Hematopoietic multipotent progenitor cell treated with erythropoietin and hydrocortisone succinate and interleukin-3 and kit ligand, for 4 days (in vitro differentiated cells): ENCODE measurements around the gene ST6GALNAC5.
"Not testable (repeated sequence)": the region's sequence is repeated elsewhere in the genome, so short reads cannot be mapped to it uniquely, and the experiment has no call there.

Experiments
- DNase-seq: peaks from one replicate; pipeline ENCODE4 v3.0.0-alpha.2; 2015

The ST6GALNAC5 gene

DNA sequence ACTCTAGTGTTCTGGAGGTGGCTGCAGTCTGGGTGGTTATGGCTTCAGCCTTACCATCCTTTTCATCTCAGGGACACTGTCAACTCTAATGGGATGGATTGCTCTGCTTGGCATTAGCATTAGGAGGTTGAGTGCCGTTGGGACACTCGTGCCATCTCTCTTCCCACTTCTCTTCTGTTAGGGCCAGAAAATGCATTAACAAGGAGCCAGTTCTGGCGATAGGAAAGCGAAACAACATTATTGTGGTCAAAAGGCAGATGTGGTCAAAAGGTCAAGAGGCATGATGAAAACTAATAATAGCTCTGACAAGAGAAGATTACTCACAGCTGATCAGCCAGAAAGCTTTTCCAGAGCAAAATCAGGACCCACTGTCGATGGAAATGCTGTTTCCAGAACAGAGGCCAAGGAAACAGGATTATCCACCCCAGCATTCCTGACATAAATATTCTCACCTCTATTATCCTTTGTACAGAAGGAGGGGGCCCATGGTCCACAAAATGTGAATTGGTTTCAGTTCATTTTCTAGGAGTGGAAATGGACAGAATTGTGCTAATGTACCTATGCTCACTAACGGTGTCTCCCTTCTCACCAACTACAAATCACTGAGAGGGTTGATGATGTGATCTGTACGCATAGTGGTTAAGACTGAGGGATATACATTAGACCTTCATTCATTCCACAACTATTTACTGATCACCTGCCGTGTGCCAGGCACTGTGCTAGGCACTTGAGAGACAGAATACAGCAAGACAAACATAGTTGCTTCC lies 72.0 kb downstream of the ST6GALNAC5 start:
- DNase-seq = no peak

DNA sequence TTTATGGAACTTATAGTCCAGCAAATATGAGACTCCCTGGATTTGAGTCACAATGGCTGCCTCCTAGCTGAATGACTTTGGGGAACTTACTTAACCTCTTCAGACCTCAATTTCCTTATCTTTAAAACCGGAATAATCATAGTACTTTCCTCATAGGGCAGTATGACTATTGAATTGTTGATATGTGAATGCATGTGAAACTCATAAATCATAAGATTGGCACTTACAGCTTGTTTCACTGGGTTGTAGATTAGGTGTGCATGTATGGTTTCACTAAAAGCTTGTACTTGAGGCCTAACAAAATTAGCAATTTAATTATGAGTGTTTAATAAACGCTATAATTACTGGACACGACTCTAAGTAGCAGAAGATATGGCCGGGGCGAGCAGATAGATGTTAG lies 72.5 kb downstream of the ST6GALNAC5 start:
- no peak for DNase-seq

DNA sequence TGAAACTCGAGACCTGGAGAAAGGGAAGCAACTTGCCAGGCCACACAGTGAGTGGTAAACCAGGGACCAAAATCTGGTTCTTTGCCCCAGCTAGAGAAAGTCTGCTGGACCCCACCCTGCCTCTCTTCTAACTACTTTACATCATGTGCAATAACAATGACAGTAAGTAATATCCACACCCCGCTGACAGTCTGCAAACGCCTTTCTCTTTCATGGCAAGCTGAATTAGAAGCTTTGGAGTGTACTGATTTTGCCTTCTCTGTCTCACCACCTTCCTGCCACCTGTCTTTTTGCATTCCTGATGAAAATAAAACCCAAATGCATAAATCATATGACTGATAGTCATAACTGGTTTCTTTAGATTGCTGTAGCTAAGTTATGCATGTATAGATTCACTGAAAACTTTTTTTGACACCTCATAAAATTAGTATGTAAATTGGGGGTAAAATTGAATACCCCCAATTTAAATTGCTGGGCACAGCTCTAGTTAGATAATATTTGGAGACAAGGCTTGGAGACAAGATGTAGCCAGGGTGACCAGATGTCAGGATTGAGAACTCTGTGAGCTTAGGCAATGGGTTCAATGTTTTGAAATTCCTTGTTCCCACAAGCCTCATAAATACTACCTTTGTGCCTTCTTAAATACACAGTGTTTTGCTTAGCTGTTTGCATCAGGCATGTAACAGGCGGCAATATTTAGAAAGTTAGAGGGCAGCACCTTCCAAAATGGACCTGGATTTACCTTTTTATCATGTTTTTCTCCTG lies 73.5 kb downstream of the ST6GALNAC5 start:
- DNase-seq = no peak

DNA sequence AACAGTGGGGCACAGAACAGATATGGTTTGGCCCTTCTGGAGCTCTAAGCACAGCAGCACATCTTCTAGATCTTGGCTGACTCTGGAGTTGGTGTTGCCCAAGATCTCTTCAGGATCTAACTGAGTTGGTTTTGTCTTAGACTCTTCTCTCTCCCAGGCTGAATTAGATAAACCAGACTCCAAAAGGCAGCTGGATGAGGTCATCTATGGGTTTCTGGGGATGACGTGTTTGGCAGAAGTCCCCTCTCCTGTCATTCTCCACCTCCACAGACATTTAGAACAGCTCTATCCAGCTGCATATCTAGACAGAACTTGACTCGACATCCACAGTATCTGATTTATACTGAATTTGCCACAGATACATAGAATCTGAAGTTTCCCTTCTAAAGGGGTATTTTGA lies 75.3 kb downstream of the ST6GALNAC5 start:
- DNase-seq = no peak

DNA sequence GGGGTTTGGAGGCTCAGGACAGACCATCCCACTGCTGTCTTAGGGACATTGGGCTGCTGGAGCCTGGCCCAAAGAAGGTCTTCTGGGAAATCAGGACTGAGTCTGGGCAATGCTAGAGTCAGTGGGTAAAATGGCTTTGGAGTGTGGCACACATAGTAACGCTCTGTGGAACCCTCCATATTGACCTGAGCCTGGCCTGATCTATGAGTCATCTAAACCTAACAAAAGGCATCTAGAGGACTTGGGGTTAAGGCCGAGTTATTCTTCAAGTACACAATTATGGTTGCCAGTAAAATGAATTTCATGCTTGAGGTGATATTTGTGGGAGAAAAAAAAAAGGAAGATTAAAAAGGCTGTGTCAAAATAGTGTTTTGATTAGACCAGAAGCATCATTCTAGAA lies 77.7 kb downstream of the ST6GALNAC5 start:
- no peak for DNase-seq

DNA sequence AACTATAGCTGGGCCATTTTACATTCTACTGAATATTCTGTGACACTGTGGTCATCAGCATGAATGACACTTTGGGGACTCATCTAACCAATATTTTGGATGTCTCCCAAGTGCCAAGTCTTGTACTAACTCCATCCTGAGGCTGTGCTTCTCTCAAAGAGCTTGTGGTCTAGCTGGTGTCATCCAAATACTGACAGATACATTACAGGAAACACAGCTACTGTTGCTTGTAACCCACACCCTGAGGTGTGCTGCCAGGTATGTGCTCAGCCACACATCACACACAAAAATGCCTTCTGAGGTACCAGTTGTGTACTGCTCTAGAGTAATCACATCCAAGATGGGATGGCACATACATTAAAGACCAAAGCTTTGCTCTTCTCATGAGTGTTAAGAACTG lies 81.6 kb downstream of the ST6GALNAC5 start:
- DNase-seq = no peak

DNA sequence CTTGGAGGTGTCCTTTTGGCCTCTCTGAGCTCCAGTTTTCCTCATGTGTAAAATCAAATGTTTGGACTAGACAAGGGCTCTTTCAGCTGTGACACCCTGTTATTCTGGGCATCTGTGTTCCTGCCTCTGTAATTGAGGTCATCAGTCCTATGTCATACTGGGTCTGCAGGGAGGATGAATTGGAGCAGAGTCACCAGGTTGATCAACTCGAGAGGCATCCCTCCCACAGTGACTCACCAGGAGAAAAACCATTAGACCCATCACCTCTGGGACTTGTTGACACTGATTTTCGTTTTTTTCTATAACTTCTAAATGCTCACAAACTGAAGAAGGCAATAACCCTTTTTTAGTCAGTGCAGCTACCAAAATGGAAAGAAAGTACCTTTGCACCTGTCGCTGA lies 82.2 kb downstream of the ST6GALNAC5 start:
- DNase-seq = no peak

DNA sequence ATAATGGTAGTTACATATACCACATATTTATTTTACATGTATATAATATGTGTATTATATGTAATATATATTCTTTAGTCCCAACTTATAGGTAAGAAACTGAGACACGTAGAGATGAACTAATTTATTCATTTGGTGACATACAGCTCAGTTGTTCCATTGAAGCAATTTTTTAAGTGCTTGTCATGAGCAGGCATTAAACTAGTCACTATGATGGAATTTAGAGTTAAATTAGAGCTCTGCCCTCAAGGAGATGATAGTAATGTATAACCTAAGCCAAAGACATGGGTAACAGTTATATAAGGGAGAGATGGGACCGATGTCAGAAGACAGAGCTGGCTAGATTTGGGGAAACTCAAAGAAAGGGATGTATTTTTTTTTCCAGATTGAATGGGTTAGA lies 83.0 kb downstream of the ST6GALNAC5 start:
- DNase-seq = no peak

DNA sequence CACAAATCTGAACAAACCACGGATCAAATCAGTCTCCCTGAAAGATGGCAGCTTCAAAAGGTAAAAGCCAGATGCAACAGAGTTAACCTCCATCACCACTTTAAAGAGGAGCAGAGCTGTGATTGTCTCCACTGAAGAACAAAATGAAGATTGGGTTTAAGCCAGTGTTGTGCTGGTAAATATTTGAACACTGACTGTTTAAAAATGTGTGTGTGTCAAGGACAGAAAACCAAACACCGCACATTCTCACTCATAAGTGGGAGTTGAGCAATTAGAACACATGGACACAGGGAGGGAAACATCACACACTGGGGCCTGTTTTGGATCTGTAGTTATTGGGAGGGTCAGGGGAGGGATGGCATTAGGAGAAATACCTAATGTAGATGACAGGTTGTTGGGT lies 83.9 kb downstream of the ST6GALNAC5 start:
- no peak for DNase-seq

DNA sequence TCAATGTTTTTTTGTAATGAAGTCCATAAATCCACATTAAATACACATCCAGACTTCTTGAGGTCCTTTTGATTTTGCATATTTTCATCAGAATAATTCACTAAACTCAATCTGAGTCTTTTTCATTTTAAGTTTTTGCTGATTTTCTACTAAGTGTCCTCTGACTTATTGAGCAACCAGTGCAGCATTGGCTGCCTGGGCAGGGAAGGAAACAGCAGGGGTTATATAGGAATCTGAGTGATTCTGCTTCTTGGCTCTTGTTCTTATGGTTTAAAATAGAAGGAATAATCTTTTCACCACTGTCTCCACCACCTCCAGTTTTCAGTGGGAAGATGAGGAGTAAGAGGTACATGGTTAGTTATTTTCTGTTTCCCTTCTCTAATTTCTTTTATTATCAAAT lies 88.4 kb downstream of the ST6GALNAC5 start:
- no peak for DNase-seq

DNA sequence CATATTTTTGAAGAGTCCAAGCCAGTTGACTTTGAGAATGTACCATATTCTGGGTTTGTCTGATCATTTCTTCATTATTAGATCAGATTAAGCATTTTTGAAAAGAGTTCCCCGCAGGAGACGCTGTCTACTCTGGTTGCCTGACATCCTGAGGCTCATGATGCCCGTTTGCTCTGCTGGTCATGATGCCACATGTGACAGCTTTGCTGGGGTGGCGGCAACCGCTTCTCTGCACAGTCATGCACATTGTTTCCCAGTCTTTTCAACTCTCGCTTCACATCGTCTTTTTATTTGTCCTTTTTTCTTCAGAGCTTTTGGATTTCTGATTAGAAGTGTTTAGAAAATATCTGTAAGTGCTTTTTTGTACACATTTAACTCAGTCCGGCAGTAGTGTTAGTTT lies 90.7 kb downstream of the ST6GALNAC5 start:
- no peak for DNase-seq

DNA sequence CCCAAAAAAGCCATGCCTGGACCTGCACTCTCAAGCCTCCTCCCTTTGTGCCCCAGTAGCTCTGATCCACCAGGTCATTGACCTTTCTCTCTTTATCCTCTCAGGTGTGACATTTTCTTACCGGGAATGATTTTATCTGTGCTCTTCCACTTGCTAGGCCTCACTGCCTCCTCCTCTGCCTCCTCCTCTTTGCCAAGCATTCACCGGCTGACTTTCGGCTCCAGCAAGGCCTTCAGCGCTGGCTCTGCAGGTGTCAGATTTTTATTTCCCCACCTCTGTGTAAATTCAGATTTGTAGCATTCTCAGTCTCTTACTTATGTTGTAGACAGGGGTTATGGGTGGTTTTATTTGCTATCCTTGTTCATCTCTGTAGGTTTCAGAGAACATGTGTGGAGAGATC lies 91.5 kb downstream of the ST6GALNAC5 start:
- no peak for DNase-seq

DNA sequence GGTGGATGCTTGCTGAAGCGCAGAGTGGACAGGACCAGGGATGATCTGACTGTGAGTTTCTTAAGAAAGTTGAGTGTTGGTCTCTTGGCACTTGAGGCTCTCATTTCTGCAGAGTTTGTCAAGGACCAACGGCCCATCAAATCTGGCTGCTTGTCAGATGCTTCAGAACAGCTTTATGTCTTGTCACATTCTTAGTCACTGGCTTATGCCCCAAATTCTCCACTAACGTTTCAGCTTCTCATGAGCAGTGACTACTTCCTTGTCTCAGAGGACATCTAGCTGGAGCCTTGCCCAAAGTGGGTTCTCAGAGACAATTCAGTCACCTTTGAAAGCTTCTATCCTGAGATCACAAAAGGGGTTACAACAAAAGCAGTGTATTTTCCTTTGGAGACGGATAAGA lies 92.3 kb downstream of the ST6GALNAC5 start:
- no peak for DNase-seq

DNA sequence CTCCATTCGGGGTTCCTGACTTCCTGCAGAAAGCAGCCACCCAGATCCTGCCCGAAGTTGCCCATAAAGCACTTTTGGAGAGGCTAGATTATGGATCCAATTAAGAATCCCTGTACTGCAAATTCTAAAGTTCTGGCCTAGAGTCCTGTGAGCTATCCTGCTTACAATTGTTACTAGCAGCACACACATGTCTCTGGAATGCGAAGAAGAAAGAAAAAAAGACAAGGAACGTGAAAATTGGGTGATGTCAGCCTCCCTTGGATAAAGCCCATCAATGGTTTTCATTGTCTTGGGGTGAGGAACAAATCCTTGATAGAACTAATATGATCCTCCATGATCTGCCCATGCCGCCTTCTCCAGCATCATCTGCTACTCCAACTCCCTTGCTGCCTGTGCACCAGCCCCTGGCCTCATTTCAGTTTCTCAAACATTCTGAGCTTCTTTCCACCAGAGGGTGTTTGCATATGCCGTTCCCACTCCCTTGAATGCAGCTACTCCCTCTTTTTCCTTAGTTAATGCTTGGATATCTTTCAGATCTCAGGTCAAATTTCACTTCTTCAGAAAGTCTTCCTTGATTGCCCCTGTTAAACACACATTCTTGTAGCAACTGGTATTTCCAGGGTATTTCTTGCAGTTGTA lies 94.0 kb downstream of the ST6GALNAC5 start:
- DNase-seq = no peak

DNA sequence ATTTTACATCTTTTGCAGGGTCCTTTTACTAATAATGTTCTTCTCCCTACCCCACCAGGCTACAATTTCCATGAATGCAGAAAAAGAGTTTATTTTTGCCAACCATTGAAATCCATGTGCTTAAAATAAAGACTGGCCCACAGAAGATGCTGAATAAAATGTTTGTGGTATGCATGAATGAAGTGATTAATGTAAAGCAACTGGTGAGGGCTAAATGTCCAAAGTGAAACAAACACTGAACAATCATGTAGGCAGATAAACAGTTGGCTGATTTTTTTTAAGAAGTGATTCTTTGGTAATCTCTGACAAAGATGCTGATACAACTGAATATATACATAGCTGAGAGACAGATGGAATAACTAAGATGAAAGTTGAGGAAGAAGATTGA lies 94.5 kb downstream of the ST6GALNAC5 start:
- no peak for DNase-seq

DNA sequence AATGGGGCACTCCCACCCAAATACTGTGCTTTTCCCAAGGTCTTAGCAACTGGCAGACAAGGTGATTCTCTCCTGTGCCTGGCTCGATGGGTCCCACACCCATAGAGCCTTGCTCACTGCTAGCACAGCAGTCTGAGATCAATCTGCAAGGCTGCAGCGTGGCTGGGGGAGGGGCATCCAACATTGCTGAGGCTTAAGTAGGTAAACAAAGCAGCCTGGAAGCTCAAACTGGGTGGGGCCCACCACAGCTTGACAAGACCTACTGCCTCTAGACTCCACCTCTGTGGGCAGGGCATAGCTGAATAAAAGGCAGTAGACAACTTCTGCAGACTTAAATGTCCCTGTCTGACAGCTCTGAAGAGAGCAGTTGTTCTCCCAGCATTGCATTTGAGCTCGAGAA lies 114.0 kb downstream of the ST6GALNAC5 start:
- not testable (repeated sequence) for DNase-seq

DNA sequence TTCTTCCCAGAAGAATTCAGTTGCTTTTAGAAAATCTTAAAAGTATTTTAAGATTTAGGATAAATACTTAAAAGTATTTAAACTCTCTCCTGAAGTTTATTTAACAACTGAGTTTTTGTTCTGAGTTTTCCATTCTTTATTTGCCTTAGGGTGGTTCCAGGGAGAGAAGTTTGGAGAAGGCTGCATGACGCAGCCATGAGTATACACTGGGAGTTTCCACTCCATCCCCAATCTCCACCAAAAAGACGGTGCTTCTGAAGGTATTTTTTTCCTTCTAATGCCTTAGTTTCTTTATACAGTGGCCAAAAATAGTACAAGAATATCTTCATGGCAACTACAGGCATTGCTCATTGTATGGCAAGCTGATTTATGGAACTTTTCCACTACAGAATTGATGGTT lies 122.7 kb downstream of the ST6GALNAC5 start:
- DNase-seq = no peak

DNA sequence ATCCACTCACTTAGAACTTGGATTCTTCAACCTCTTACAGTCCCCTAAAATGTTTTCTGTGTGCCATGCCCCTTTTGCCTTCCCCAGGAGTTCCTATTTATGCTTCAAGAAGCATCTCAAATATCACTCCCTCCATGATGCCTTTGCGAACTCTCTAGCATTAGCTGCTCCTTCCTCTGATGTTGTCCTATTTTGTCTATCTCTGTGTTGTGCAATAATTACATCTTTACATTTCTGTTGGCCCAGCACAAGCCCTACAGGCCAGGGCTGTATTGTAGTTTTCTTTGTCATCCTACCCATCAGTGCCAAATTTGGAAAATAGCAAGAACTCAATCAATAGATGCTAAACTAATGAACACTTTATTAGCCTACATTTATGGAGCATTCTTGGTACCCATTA lies 125.8 kb downstream of the ST6GALNAC5 start:
- no peak for DNase-seq

DNA sequence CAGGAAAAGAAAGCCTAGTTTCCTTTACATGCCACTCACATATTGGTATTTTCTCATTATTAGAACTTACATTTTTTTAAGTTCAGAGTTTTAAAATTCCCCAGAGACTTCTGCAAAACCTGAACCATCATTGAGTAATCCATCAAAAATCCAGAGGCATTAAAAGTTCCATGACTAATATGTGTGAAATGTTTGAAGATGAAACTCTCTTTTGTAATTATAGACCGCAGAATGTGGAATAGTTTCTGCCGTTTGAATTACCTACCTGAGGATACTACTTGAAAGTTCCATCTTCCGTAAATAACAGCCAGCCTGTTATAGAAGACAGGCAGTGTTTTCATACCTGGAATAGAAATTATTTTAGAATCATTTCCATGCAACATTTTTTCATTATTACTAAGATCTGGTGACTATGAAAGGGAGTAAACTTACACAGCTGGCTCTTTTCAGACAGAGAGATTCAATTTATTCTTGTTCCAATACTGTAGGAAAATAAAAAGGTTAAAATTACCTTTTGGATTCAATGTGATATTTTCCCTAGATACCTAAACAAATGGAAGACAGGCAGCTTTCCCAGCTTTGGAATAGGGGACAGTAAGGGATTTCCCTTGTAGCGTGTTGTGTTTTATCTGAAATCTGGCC lies 131.4 kb downstream of the ST6GALNAC5 start:
- DNase-seq = no peak

DNA sequence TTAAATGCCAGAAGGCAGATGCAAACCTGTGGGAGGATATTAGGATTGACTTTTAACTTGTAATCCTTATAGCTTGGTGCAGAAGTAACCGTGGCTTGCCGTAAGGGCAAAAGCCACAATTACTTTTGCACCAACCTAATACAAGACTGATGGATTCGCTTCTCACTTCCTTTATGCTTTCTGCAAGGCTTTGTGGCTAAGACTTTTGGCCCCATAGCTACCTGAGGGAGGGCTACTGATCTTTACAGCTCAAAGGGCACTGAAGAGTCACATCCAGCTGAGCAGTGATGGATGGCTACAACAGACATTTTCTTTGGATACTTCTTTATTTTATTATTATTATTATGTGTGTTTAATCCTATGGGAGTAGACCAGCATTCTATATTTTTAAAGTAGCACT lies 140.4 kb downstream of the ST6GALNAC5 start:
- no peak for DNase-seq

DNA sequence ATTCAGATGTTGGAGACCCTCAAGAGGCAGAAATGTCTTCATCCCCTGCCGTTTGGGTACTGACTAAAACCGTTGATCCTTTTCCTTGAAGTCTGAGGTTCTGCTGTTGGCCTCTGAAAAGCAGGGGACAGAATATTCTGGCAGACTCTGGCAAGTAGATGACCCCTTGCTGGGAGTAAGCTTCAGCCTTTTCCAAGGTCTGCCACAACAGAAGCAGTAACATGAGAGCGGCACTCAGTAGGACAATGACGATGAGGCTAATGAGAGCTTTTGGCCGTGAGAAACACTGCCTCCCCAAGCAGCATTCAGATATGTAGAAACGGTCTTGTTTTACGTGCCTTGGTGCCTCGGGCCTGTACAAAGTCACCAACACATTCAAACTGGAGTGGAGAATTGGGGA lies 143.7 kb downstream of the ST6GALNAC5 start:
- no peak for DNase-seq

DNA sequence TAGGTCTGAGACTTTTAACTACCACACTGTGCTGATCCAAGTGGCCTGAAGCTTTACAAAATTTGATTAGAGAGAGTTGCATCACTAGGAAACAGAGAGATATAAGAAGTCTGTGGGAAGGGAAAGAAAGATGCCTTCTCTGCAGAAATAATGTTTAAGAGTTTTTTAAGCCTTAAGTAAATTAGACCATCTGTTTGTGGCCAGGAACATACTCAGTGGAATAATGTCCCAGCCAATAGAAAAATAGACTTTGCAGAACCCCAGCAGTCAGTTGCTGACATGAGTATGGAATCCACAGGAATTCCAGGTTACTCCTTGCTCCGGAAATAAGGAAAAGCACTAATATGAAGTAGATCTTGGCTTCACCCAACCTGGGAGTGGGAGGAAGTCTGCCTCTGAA lies 144.8 kb downstream of the ST6GALNAC5 start:
- no peak for DNase-seq

DNA sequence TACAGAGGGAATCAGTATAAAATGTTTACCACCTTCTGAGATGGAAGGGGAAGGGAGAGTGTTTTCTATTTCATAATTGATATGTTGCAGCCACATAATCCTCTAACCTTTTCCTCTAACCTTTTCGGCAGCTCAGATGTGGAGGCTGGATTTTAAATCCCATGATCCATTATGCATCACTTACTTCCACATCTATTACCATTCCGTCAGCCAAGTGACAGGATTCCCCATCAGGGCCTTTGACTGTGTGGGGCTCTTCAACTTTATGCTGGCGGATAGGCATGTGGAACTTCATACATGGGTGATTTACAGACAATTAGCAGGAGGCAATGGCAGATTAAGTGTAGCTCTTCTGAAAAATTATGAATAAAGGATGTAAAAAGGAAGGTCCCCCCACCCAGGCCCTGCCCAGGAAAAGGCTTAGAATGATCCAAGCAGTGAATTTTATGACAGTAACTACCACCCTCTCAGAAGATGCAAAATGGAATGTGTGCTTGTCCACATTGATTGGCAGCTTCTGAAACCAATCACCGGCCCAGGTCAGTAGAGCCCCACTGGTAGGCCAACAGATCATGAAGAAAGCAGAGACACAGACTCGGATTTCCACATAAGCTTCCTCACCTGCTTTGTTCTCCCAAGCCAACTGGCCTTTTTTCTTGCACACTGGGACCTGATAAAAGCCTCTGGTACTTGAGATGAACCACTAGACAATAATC lies 147.0 kb downstream of the ST6GALNAC5 start:
- DNase-seq = no peak
